Uterus (tissue), 2 donors: ENCODE data around the gene TFCP2L1.

ENCODE experiments used
- POLR2A ChIP-seq, 2 donors: fragments of 450-650 bp; IDR thresholded peaks; one replicate each; pipeline ENCODE4 v1.6.1; 2016; ENCODE audit warnings: antibody characterized with exemption in 2 of 2, mild to moderate bottlenecking in 1 of 2, moderate library complexity in 1 of 2
- TF ChIP-seq, protein P1 (sequence below), 4 experiments: fragments of 200-600 bp in 2 of 4; fragments of 450-650 bp in 2 of 4; sonication (generic) in 2 of 4; IDR thresholded peaks; one replicate each; pipeline ENCODE4 v1.5.1; 2016 to 2019; ENCODE audit warnings: antibody characterized with exemption in 4 of 4, mild to moderate bottlenecking in 2 of 4, moderate library complexity in 1 of 4

DNA sequence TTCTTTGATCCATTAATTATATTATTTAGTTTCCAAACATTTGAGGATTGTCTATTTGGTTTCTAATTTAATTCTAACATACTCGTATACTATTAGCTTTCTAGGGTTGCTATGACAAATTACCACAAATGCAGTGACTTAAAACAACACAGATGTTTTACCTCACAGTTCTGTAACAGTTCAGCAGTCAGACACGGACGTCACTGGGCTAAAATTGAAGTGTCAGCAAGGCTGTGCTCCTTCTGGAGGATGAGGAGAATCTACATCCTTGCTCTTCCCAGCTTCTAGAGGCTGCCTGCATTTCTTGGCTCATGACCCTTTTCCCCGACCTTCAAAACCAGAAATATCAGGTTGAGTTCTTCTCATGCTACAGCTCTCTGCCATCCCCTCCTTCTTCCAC is 117.6 kb downstream of the TFCP2L1 start:
- TF ChIP-seq, protein P1, sequence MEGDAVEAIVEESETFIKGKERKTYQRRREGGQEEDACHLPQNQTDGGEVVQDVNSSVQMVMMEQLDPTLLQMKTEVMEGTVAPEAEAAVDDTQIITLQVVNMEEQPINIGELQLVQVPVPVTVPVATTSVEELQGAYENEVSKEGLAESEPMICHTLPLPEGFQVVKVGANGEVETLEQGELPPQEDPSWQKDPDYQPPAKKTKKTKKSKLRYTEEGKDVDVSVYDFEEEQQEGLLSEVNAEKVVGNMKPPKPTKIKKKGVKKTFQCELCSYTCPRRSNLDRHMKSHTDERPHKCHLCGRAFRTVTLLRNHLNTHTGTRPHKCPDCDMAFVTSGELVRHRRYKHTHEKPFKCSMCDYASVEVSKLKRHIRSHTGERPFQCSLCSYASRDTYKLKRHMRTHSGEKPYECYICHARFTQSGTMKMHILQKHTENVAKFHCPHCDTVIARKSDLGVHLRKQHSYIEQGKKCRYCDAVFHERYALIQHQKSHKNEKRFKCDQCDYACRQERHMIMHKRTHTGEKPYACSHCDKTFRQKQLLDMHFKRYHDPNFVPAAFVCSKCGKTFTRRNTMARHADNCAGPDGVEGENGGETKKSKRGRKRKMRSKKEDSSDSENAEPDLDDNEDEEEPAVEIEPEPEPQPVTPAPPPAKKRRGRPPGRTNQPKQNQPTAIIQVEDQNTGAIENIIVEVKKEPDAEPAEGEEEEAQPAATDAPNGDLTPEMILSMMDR (IDR thresholded peaks at IDR 0.05): no peak
- TF ChIP-seq POLR2A (IDR thresholded peaks at IDR 0.05): no peak
